ENCODE results near the gene SNAP29.

The SNAP29 gene

DNA sequence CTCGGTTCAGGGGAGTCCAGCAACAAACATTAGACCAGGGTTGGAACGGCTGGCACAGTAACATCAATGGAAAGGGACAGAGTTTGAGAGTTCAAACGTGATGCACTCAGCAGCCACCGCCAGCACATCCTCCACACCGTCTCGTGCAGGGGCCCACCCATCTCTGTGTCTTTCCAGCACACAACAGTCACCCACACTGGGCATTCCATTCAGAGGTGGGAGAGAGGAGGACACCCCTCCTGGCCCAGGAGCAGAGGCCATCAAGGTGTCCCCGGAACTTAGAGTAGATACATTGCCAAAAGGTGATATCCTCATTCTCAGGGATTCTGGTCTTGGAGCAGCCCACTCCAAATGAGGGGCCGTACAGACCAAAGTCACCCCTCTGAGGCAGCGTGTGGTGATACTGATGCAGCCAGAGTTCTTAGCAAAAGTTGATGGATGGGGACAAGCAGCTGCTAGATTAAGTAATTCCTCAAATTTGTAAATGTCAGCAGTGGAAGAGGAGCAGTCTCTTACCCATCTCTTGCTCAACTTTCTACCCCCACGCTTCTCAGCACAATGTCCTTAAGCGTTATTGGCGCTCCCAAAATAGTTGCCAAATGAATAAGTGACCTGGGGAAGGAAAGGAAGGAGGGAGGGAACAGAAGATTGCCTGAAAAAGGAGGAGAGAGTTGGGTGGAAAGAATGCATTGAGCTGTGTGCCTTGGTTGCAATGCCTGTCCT is 5.5 kb downstream of the SNAP29 start:
- H3K9me3 ChIP-seq (replicated peaks in 1 of 2; ENCODE audit: control insufficient read depth in 2 of 2, insufficient read depth in 1 of 2, low read depth in 1 of 2, low read length in 2 of 2), result no peaks in the 10 kb centered on the region
- no peak for DNase-seq (ENCODE audit: low spot score)
- no peak overlapping the region for H2BK12ac ChIP-seq (ENCODE audit: low read length)
- H2BK15ac ChIP-seq (ENCODE audit: low read length), result no peak overlapping the region
- no peak overlapping the region for H3K4me2 ChIP-seq (ENCODE audit: insufficient read depth, low read length, poor library complexity, severe bottlenecking)
- no peak overlapping the region for H3K4ac ChIP-seq (ENCODE audit: low read length)
- no peak overlapping the region for H2BK5ac ChIP-seq (ENCODE audit: low read length)
- peaks cover 2 to 17% of the 10 kb centered on the region in 2 donors for H3K36me3 ChIP-seq (replicated peaks in 1 of 2; ENCODE audit: control insufficient read depth in 2 of 2, insufficient read depth in 2 of 2, low read length in 2 of 2)
- H3K9ac ChIP-seq (ENCODE audit: low read depth, low read length, poor library complexity), result no peak overlapping the region
- H2AK5ac ChIP-seq (ENCODE audit: low read depth, low read length), result no peak overlapping the region
- H3K4me3 ChIP-seq (ENCODE audit: low read length in 2 of 2), result no peak overlapping the region
- no peak overlapping the region for H2BK120ac ChIP-seq (ENCODE audit: low read depth, low read length)
- H3K4me1 ChIP-seq (ENCODE audit: control insufficient read depth in 2 of 2, insufficient read depth in 1 of 2, low read depth in 1 of 2, low read length in 2 of 2), result peaks cover 3 to 16% of the 10 kb centered on the region in 2 donors
- H4K91ac ChIP-seq (ENCODE audit: low read depth, low read length, poor library complexity), result no peak overlapping the region
- WGBS, 2 donors (ENCODE audit: extremely low coverage in 2 of 2, insufficient read length in 2 of 2, insufficient replicate concordance in 1 of 2), result no CpG with 5 or more reads among the region's 12 CpGs
- no peaks in the 10 kb centered on the region for H3K79me1 ChIP-seq (ENCODE audit: low read depth, low read length)
- peak overlapping the region; percentile 56 for H3K23ac ChIP-seq (ENCODE audit: low read depth, low read length, poor library complexity)
- H4K8ac ChIP-seq (ENCODE audit: low read depth, low read length), result no peak overlapping the region
- no peak overlapping the region for H3K18ac ChIP-seq (ENCODE audit: low read length)
- H3K14ac ChIP-seq (ENCODE audit: low read length), result no peak overlapping the region
- H3K27me3 ChIP-seq (ENCODE audit: control insufficient read depth in 3 of 3, insufficient read depth in 3 of 3, low read depth in 1 of 3, low read length in 3 of 3), result no peaks in the 10 kb centered on the region
- H2AFZ ChIP-seq (ENCODE audit: low read length), result no peak overlapping the region
- no peak overlapping the region for H3K27ac ChIP-seq (replicated peaks; ENCODE audit: low read length)

DNA sequence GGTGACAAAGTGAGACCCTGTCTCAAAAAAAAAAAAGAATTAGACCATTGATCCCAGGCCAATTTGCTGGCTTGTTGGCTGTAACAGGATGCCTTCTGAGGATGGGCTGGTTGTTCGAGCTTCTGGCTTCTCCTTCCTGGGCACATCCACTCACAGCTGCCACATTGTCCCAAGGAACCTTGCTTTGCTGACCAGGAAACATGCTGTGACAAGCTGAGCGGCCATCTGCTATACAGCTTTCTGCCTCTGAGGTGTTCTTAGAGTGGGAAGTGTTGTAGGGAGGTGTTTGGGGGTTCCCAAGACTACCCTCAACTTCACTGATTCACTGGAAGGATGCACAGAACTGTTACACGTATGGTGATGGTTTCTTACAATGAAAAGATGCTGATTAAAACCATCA is 6.5 kb downstream of the SNAP29 start:
- Histone ChIP-seq H3K79me1 (ENCODE audit: low read depth, low read length) (no peaks in the 10 kb centered on the region), H2BK15ac (ENCODE audit: low read length) (no peak overlapping the region), H3K36me3 (replicated peaks in 1 of 2; ENCODE audit: control insufficient read depth in 2 of 2, insufficient read depth in 2 of 2, low read length in 2 of 2) (peaks cover 2 to 22% of the 10 kb centered on the region in 2 donors), H3K4ac (ENCODE audit: low read length) (no peak overlapping the region), H2AK5ac (ENCODE audit: low read depth, low read length) (no peak overlapping the region), H4K8ac (ENCODE audit: low read depth, low read length) (no peak overlapping the region), H3K4me3 (ENCODE audit: low read length in 2 of 2) (no peak overlapping the region), H3K4me2 (ENCODE audit: insufficient read depth, low read length, poor library complexity, severe bottlenecking) (no peak overlapping the region), H3K23ac (ENCODE audit: low read depth, low read length, poor library complexity) (no peak overlapping the region), H3K14ac (ENCODE audit: low read length) (no peak overlapping the region), H4K91ac (ENCODE audit: low read depth, low read length, poor library complexity) (no peak overlapping the region), H3K4me1 (ENCODE audit: control insufficient read depth in 2 of 2, insufficient read depth in 1 of 2, low read depth in 1 of 2, low read length in 2 of 2) (peaks cover 0 to 11% of the 10 kb centered on the region in 2 donors), H2BK5ac (ENCODE audit: low read length) (no peak overlapping the region), H3K18ac (ENCODE audit: low read length) (no peak overlapping the region), H2BK12ac (ENCODE audit: low read length) (no peak overlapping the region), H3K27me3 (ENCODE audit: control insufficient read depth in 3 of 3, insufficient read depth in 3 of 3, low read depth in 1 of 3, low read length in 3 of 3) (no peaks in the 10 kb centered on the region), H3K27ac (replicated peaks; ENCODE audit: low read length) (no peak overlapping the region), H3K9me3 (replicated peaks in 1 of 2; ENCODE audit: control insufficient read depth in 2 of 2, insufficient read depth in 1 of 2, low read depth in 1 of 2, low read length in 2 of 2) (no peaks in the 10 kb centered on the region), H2AFZ (ENCODE audit: low read length) (no peak overlapping the region), H2BK120ac (ENCODE audit: low read depth, low read length) (no peak overlapping the region), H3K9ac (ENCODE audit: low read depth, low read length, poor library complexity) (no peak overlapping the region)
- no CpG with 5 or more reads among the region's 3 CpGs for WGBS, 2 donors (ENCODE audit: extremely low coverage in 2 of 2, insufficient read length in 2 of 2, insufficient replicate concordance in 1 of 2)
- no peak for DNase-seq (ENCODE audit: low spot score)

DNA sequence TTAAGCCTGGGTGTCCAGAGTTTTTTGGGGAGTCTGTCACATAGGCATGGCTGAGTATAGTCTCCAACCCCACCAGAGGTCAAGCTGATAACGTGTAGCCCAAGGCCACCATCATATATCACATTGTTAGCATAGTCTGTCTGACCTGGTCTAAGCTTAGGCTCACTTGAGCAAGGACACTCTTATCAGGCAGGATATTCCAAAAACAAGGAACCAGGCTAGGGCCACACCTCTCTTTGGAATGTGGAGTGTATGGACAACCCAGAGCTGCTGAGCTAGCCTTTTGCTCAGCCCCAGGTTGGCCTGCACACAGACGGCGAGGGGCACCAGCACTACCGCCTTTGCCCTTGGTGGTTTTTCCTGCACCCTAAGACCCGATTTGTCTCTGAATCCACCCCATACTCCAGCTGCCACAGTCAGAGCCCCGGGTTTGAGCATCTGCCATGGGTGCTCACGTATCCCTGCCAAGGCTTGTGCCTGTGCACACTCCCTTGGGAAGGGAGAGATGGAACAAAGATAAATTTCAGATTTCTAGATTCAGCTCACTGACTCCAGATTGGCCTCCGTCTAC is 7.2 kb downstream of the SNAP29 start:
- DNase-seq (ENCODE audit: low spot score), result no peak

DNA sequence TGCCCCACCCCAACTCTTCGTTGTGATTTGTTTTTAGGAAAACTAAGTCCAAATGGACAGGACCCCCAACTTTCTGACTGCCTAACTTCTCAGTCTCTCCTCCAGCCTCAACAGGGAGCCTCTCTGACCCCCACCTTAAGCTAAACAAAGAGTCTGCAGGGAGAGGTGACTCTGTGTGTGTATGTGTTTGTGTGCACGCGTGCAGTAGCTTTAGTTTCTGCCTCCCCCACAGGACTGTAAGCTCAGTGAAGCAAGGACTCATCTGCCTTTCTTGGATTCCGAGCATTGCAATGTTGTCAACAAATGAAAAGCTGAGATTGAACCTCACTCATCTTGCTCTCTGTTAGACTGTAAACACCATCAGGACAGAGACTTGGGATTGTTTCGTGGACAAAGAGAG is 7.9 kb downstream of the SNAP29 start:
- H3K4me1 ChIP-seq (ENCODE audit: control insufficient read depth in 2 of 2, insufficient read depth in 1 of 2, low read depth in 1 of 2, low read length in 2 of 2), result peaks cover 0 to 11% of the 10 kb centered on the region in 2 donors
- H2BK5ac ChIP-seq (ENCODE audit: low read length), result no peak overlapping the region
- H2AFZ ChIP-seq (ENCODE audit: low read length), result no peak overlapping the region
- H3K4me3 ChIP-seq (ENCODE audit: low read length in 2 of 2), result no peak overlapping the region
- peaks cover 2 to 33% of the 10 kb centered on the region in 2 donors for H3K36me3 ChIP-seq (replicated peaks in 1 of 2; ENCODE audit: control insufficient read depth in 2 of 2, insufficient read depth in 2 of 2, low read length in 2 of 2)
- no peak overlapping the region for H4K91ac ChIP-seq (ENCODE audit: low read depth, low read length, poor library complexity)
- no peak overlapping the region for H3K23ac ChIP-seq (ENCODE audit: low read depth, low read length, poor library complexity)
- no peak overlapping the region for H3K14ac ChIP-seq (ENCODE audit: low read length)
- H3K18ac ChIP-seq (ENCODE audit: low read length), result no peak overlapping the region
- H2AK5ac ChIP-seq (ENCODE audit: low read depth, low read length), result no peak overlapping the region
- DNase-seq (ENCODE audit: low spot score), result no peak
- WGBS, 2 donors (ENCODE audit: extremely low coverage in 2 of 2, insufficient read length in 2 of 2, insufficient replicate concordance in 1 of 2), result no CpG with 5 or more reads among the region's 5 CpGs
- no peaks in the 10 kb centered on the region for H3K9me3 ChIP-seq (replicated peaks in 1 of 2; ENCODE audit: control insufficient read depth in 2 of 2, insufficient read depth in 1 of 2, low read depth in 1 of 2, low read length in 2 of 2)
- no peaks in the 10 kb centered on the region for H3K79me1 ChIP-seq (ENCODE audit: low read depth, low read length)
- H2BK120ac ChIP-seq (ENCODE audit: low read depth, low read length), result no peak overlapping the region
- H3K4me2 ChIP-seq (ENCODE audit: insufficient read depth, low read length, poor library complexity, severe bottlenecking), result no peak overlapping the region
- no peak overlapping the region for H3K27ac ChIP-seq (replicated peaks; ENCODE audit: low read length)
- H3K9ac ChIP-seq (ENCODE audit: low read depth, low read length, poor library complexity), result no peak overlapping the region
- no peak overlapping the region for H4K8ac ChIP-seq (ENCODE audit: low read depth, low read length)
- no peaks in the 10 kb centered on the region for H3K27me3 ChIP-seq (ENCODE audit: control insufficient read depth in 3 of 3, insufficient read depth in 3 of 3, low read depth in 1 of 3, low read length in 3 of 3)
- H3K4ac ChIP-seq (ENCODE audit: low read length), result no peak overlapping the region
- H2BK12ac ChIP-seq (ENCODE audit: low read length), result no peak overlapping the region
- H2BK15ac ChIP-seq (ENCODE audit: low read length), result no peak overlapping the region

More for the DNA sequence above, 7.2 kb downstream of the SNAP29 start:
- Histone ChIP-seq H3K4ac (ENCODE audit: low read length) (no peak overlapping the region), H3K27me3 (ENCODE audit: control insufficient read depth in 3 of 3, insufficient read depth in 3 of 3, low read depth in 1 of 3, low read length in 3 of 3) (no peaks in the 10 kb centered on the region), H2BK12ac (ENCODE audit: low read length) (no peak overlapping the region), H2AFZ (ENCODE audit: low read length) (no peak overlapping the region), H3K23ac (ENCODE audit: low read depth, low read length, poor library complexity) (no peak overlapping the region), H2BK5ac (ENCODE audit: low read length) (no peak overlapping the region), H3K27ac (replicated peaks; ENCODE audit: low read length) (no peak overlapping the region), H3K4me3 (ENCODE audit: low read length in 2 of 2) (no peak overlapping the region), H3K4me1 (ENCODE audit: control insufficient read depth in 2 of 2, insufficient read depth in 1 of 2, low read depth in 1 of 2, low read length in 2 of 2) (peaks cover 0 to 11% of the 10 kb centered on the region in 2 donors), H3K9ac (ENCODE audit: low read depth, low read length, poor library complexity) (no peak overlapping the region), H2BK120ac (ENCODE audit: low read depth, low read length) (no peak overlapping the region), H3K14ac (ENCODE audit: low read length) (no peak overlapping the region), H3K4me2 (ENCODE audit: insufficient read depth, low read length, poor library complexity, severe bottlenecking) (no peak overlapping the region), H4K8ac (ENCODE audit: low read depth, low read length) (no peak overlapping the region), H2AK5ac (ENCODE audit: low read depth, low read length) (no peak overlapping the region), H3K18ac (ENCODE audit: low read length) (no peak overlapping the region), H3K9me3 (replicated peaks in 1 of 2; ENCODE audit: control insufficient read depth in 2 of 2, insufficient read depth in 1 of 2, low read depth in 1 of 2, low read length in 2 of 2) (no peaks in the 10 kb centered on the region), H3K79me1 (ENCODE audit: low read depth, low read length) (no peaks in the 10 kb centered on the region), H3K36me3 (replicated peaks in 1 of 2; ENCODE audit: control insufficient read depth in 2 of 2, insufficient read depth in 2 of 2, low read length in 2 of 2) (peaks cover 2 to 29% of the 10 kb centered on the region in 2 donors), H4K91ac (ENCODE audit: low read depth, low read length, poor library complexity) (no peak overlapping the region), H2BK15ac (ENCODE audit: low read length) (no peak overlapping the region)
- no CpG with 5 or more reads among the region's 8 CpGs for WGBS, 2 donors (ENCODE audit: extremely low coverage in 2 of 2, insufficient read length in 2 of 2, insufficient replicate concordance in 1 of 2)

Measured in neuronal stem cell (in vitro differentiated cells).